K562 (cell line): Measurements from ENCODE around the gene ABHD16A. TPM values are rescaled to one million over a fixed set of nuclear protein-coding genes. Genes with fewer than 3 reads are reported as not detected.

Experiments
- AFF4 ChIP-seq: sonication (generic); formaldehyde crosslinking; IDR thresholded peaks from 2 replicates; pipeline ENCODE4 v1.8.0; 2023; ENCODE audit warnings: mild to moderate bottlenecking, missing genetic modification reagents
- CXXC5 ChIP-seq: fragments of 250-450 bp; sonication (Bioruptor Pico); IDR thresholded peaks from 2 replicates; pipeline ENCODE4 v1.8.0; 2022; ENCODE audit warnings: inconsistent platforms, mild to moderate bottlenecking, moderate library complexity
- ELF2 ChIP-seq: fragments of 250-450 bp; sonication (Bioruptor Pico); IDR thresholded peaks from 2 replicates; pipeline ENCODE4 v1.5.0; 2021; ENCODE audit warnings: mild to moderate bottlenecking
- HMBOX1 ChIP-seq: sonication (generic); IDR thresholded peaks from 2 replicates; pipeline ENCODE4 v1.6.1; 2016
- MYC ChIP-seq, 2 experiments: fragments of 250-450 bp in 1 of 2; sonication (Bioruptor Pico) in 1 of 2; IDR thresholded peaks; 2 replicates each; pipeline versions ENCODE4 v1.5.1 to v1.6.1; 2012 to 2021; ENCODE audit warnings: low read depth in 2 of 2, borderline replicate concordance in 1 of 2, improper control_type of control experiment in 1 of 2, low read length in 1 of 2, mild to moderate bottlenecking in 1 of 2, moderate library complexity in 1 of 2
- NEUROD1 ChIP-seq: fragments of 150-350 bp; IDR thresholded peaks from 2 replicates; pipeline ENCODE4 v1.6.1; 2014; ENCODE audit warnings: borderline replicate concordance, low read length, low read depth; ENCODE audit not compliant: partially characterized antibody
- PCBP2 ChIP-seq: fragments of 200-400 bp; formaldehyde crosslinking; IDR thresholded peaks from 2 replicates; pipeline ENCODE4 v1.6.1; 2018; ENCODE audit warnings: low read length, low read depth, mild to moderate bottlenecking, moderate library complexity; ENCODE audit not compliant: poor library complexity, severe bottlenecking
- RHOXF2B ChIP-seq: fragments of 250-450 bp; sonication (Bioruptor Pico); conservative IDR thresholded peaks from 2 replicates; pipeline ENCODE4 v1.5.1; 2021
- TCF3 ChIP-seq: sonication (generic); formaldehyde crosslinking; IDR thresholded peaks from 2 replicates; pipeline ENCODE4 v1.4.0; 2020; ENCODE audit warnings: mild to moderate bottlenecking, missing genetic modification reagents
- TEAD4 ChIP-seq, 2 experiments: sonication (generic) in 1 of 2; formaldehyde crosslinking in 1 of 2; IDR thresholded peaks; 2 replicates each; pipeline versions ENCODE4 v1.6.1 to v1.8.0; 2012 to 2022; ENCODE audit warnings: borderline replicate concordance in 1 of 2, inconsistent platforms in 1 of 2, low read length in 1 of 2, mild to moderate bottlenecking in 1 of 2, missing genetic modification reagents in 1 of 2
- ZBTB17 ChIP-seq: fragments of 450-650 bp; formaldehyde crosslinking; IDR thresholded peaks from 2 replicates; pipeline ENCODE4 v1.4.0; 2020; ENCODE audit warnings: mild to moderate bottlenecking
- ZBTB26 ChIP-seq: fragments of 450-650 bp; formaldehyde crosslinking; IDR thresholded peaks from 2 replicates; pipeline ENCODE4 v1.4.0; 2022; ENCODE audit warnings: missing genetic modification characterization
- ZNF124 ChIP-seq: sonication (generic); formaldehyde crosslinking; IDR thresholded peaks from 2 replicates; pipeline ENCODE4 v1.8.1; 2022; ENCODE audit warnings: missing genetic modification reagents
- ZNF224 ChIP-seq: sonication (generic); formaldehyde crosslinking; IDR thresholded peaks from 2 replicates; pipeline ENCODE4 v1.8.0; 2022; ENCODE audit warnings: mild to moderate bottlenecking, missing genetic modification reagents
- ZNF561 ChIP-seq: fragments of 450-650 bp; formaldehyde crosslinking; conservative IDR thresholded peaks from 2 replicates; pipeline ENCODE4 v1.4.0; 2020; ENCODE audit warnings: mild to moderate bottlenecking, moderate library complexity
- ZNF592 ChIP-seq: fragments of 450-650 bp; IDR thresholded peaks from 2 replicates; pipeline ENCODE4 v1.6.1; 2017; ENCODE audit warnings: antibody characterized with exemption, mild to moderate bottlenecking
- polyA plus RNA-seq, 8 experiments: library from polyadenylated mRNA; depleted of rRNA in 4 of 8; stranded (reverse) in 5 of 8; unstranded in 3 of 8; fragments of >200 nt; fragmentation: Nextera tagmentation in 2 of 8; fragmentation: Illumina TruSeq in 1 of 8; extraction: Ambion mirVana in 2 of 8; extraction: Trizol in 1 of 8; gene quantifications; 2 replicates each; pipeline versions ENCODE4 v1.2.1 to v1.2.3, GENCODE V29; 2011 to 2014; ENCODE audit warnings: inconsistent platforms in 1 of 8, missing spikeins in 1 of 8
- total RNA-seq, 7 experiments: library from RNA; depleted of rRNA in 6 of 7; stranded (reverse); fragments of >200 nt in 6 of 7; fragmentation: Illumina TruSeq in 2 of 7; extraction: Trizol in 2 of 7; gene quantifications; 2 replicates each; pipeline versions ENCODE4 v1.2.1 to v1.2.3, GENCODE V29; 2011 to 2021; ENCODE audit warnings: low replicate concordance in 1 of 7

ABHD16A gene
- total and polyA plus RNA-seq, 9 of the 15 experiments (the other 6 are each of a cell fraction or from before 2014, with no cell fraction given): 25.8 to 120 (median 81.6) TPM

GRCh38 chr6:31717499-31718222 is 14.5 kb upstream of the ABHD16A start (continued):
- TF ChIP-seq TCF3 (CRISPR knock-in tag) (peak; percentile 17; the same call in 1 of the 2 replicates), ZNF124 (CRISPR knock-in tag) (no peak), PCBP2 (no peak), MYC (IDR thresholded peaks at IDR 0.05; ENCODE audit: low read depth, low read length) (peak; percentile 86), MYC (CRISPR knock-in tag; IDR thresholded peaks at IDR 0.05; ENCODE audit: borderline replicate concordance, low read depth) (no peak), ZNF592 (peak; percentile 43; the same call in 1 of the 2 replicates), NEUROD1 (peak; percentile 19), HMBOX1 (no peak), TEAD4 (IDR thresholded peaks at IDR 0.05; ENCODE audit: low read length) (peak; percentile 31; the same call in 1 of the 2 replicates), TEAD4 (CRISPR knock-in tag; IDR thresholded peaks at IDR 0.05; ENCODE audit: borderline replicate concordance) (no peak), ELF2 (CRISPR knock-in tag) (no peak), RHOXF2B (CRISPR knock-in tag) (no peak), ZBTB26 (no peak), ZNF224 (no peak), ZNF561 (CRISPR knock-in tag) (no peak), AFF4 (CRISPR knock-in tag) (no peak), CXXC5 (CRISPR knock-in tag) (peak; percentile 48), ZBTB17 (CRISPR knock-in tag) (no peak)
